Nephron progenitor cell (in vitro differentiated cells): ENCODE measurements around the gene MED8.
A peak's percentile ranks its signal among the peaks of the same experiment; 100 is the strongest.

Source experiments
- DNase-seq: peaks from one replicate; pipeline ENCODE4 v3.0.0; 2021
- H3K27ac Mint-ChIP-seq: 2 replicates; pipeline ENCODE4 v1.8.0; 2021; ENCODE audit warnings: mild to moderate bottlenecking, moderate library complexity, mixed read lengths
- H3K27me3 Mint-ChIP-seq: 2 replicates; pipeline ENCODE4 v1.8.0; 2021; ENCODE audit warnings: mild to moderate bottlenecking, low read depth, mixed read lengths; ENCODE audit not compliant: poor library complexity
- H3K36me3 Mint-ChIP-seq: 2 replicates; pipeline ENCODE4 v1.8.0; 2021; ENCODE audit warnings: low read depth, mixed read lengths
- H3K4me1 Mint-ChIP-seq: 2 replicates; pipeline ENCODE4 v1.8.0; 2021; ENCODE audit warnings: mixed read lengths
- H3K4me3 Mint-ChIP-seq: 2 replicates; pipeline ENCODE4 v1.8.0; 2021; ENCODE audit warnings: mild to moderate bottlenecking, moderate library complexity, mixed read lengths
- H3K9me3 Mint-ChIP-seq: 2 replicates; pipeline ENCODE4 v1.8.0; 2021; ENCODE audit warnings: mild to moderate bottlenecking, moderate library complexity, mixed read lengths
- CTCF ChIP-seq: fragments of 200-600 bp; sonication (generic); IDR thresholded peaks from 2 replicates; pipeline ENCODE4 v1.5.0; 2021; ENCODE audit warnings: antibody characterized with exemption

Gene MED8

GRCh38 chr1:43383449-43383848, 6.2 kb downstream of the MED8 start:
- Mint-ChIP-seq H3K27ac (peak overlapping the region; percentile 37), H3K9me3 (no peaks in the 10 kb centered on the region), H3K4me3 (no peak overlapping the region), H3K36me3 (peaks cover 30% of the 10 kb centered on the region), H3K4me1 (peaks cover 3% of the 10 kb centered on the region), H3K27me3 (peaks cover 3% of the 10 kb centered on the region)
- DNase-seq = no peak
- TF ChIP-seq CTCF = no peak

GRCh38 chr1:43382027-43382779, 7.4 kb downstream of the MED8 start:
- Mint-ChIP-seq H3K27me3 (peaks cover 3% of the 10 kb centered on the region), H3K4me1 (no peaks in the 10 kb centered on the region), H3K4me3 (no peak overlapping the region), H3K27ac (peak overlapping the region; percentile 52), H3K9me3 (no peaks in the 10 kb centered on the region), H3K36me3 (peaks cover 30% of the 10 kb centered on the region)
- no peak for TF ChIP-seq CTCF
- DNase-seq = no peak

- no peak for TF ChIP-seq CTCF
- Mint-ChIP-seq H3K4me3 (no peak overlapping the region), H3K36me3 (peaks cover 25% of the 10 kb centered on the region), H3K27me3 (peaks cover 3% of the 10 kb centered on the region), H3K9me3 (no peaks in the 10 kb centered on the region), H3K4me1 (no peaks in the 10 kb centered on the region), H3K27ac (peak overlapping the region; percentile 52)
- DNase-seq = no peak
These were observed 8.0 kb downstream of the MED8 start for GRCh38 chr1:43381612-43382011.

GRCh38 chr1:43379476-43379875, 10.1 kb downstream of the MED8 start:
- Mint-ChIP-seq H3K4me3 (no peak overlapping the region), H3K36me3 (peaks cover 16% of the 10 kb centered on the region), H3K27ac (no peak overlapping the region), H3K9me3 (no peaks in the 10 kb centered on the region), H3K27me3 (peaks cover 3% of the 10 kb centered on the region), H3K4me1 (no peaks in the 10 kb centered on the region)
- TF ChIP-seq CTCF = no peak
- no peak for DNase-seq

- no peak overlapping the region for H3K4me3 Mint-ChIP-seq
- peaks cover 3% of the 10 kb centered on the region for H3K27me3 Mint-ChIP-seq
- no peaks in the 10 kb centered on the region for H3K4me1 Mint-ChIP-seq
- peaks cover 7% of the 10 kb centered on the region for H3K36me3 Mint-ChIP-seq
- no peaks in the 10 kb centered on the region for H3K9me3 Mint-ChIP-seq
- no peak overlapping the region for H3K27ac Mint-ChIP-seq
- no peak for TF ChIP-seq CTCF
- DNase-seq = no peak
These were observed 11.8 kb downstream of the MED8 start for GRCh38 chr1:43377831-43378230.

- DNase-seq = no peak
- Mint-ChIP-seq H3K4me1 (no peaks in the 10 kb centered on the region), H3K27ac (peak overlapping the region; percentile 7), H3K27me3 (no peaks in the 10 kb centered on the region), H3K9me3 (no peaks in the 10 kb centered on the region), H3K4me3 (no peak overlapping the region), H3K36me3 (peaks cover 6% of the 10 kb centered on the region)
- no peak for TF ChIP-seq CTCF
These were observed 12.8 kb downstream of the MED8 start for GRCh38 chr1:43376723-43377235.
